ENCODE data around the gene NOL9.
"Not testable (repeated sequence)": the region's sequence is repeated elsewhere in the genome, so short reads cannot be mapped to it uniquely, and the experiment has no call there.

Gene NOL9

GRCh38 chr1:6497215-6497866 is 57.0 kb downstream of the NOL9 start:
- Mint-ChIP-seq H3K36me3 (no peaks in the 10 kb centered on the region), H3K4me1 (peaks cover 12% of the 10 kb centered on the region), H3K9me3 (no peaks in the 10 kb centered on the region), H3K4me3 (peak overlapping the region; percentile 53), H3K27ac (no peak overlapping the region)
- ATAC-seq (peak; percentile 60), DNase-seq (ENCODE audit: low spot score in 2 of 2) (peak in 1 of 2 donors; percentile 63)

GRCh38 chr1:6496890-6497214 is 57.5 kb downstream of the NOL9 start:
- no peaks in the 10 kb centered on the region for H3K9me3 Mint-ChIP-seq
- H3K36me3 Mint-ChIP-seq, result no peaks in the 10 kb centered on the region
- ATAC-seq (no peak), DNase-seq (ENCODE audit: low spot score in 2 of 2) (no peak)
- peaks cover 13% of the 10 kb centered on the region for H3K4me1 Mint-ChIP-seq
- no peak overlapping the region for H3K27ac Mint-ChIP-seq
- H3K4me3 Mint-ChIP-seq, result peak overlapping the region; percentile 32

GRCh38 chr1:6496365-6496721 is 58.0 kb downstream of the NOL9 start:
- Mint-ChIP-seq H3K9me3 (no peaks in the 10 kb centered on the region), H3K27ac (no peak overlapping the region), H3K4me1 (peaks cover 18% of the 10 kb centered on the region), H3K4me3 (peak overlapping the region; percentile 32), H3K36me3 (no peaks in the 10 kb centered on the region)
- ATAC-seq (no peak), DNase-seq (ENCODE audit: low spot score in 2 of 2) (no peak)

- no peak for ATAC-seq
- peak overlapping the region; percentile 32 for H3K4me3 Mint-ChIP-seq
- no peak overlapping the region for H3K27ac Mint-ChIP-seq
- peaks cover 22% of the 10 kb centered on the region for H3K4me1 Mint-ChIP-seq
- H3K9me3 Mint-ChIP-seq, result no peaks in the 10 kb centered on the region
- DNase-seq (ENCODE audit: low spot score in 2 of 2), result no peak
- no peaks in the 10 kb centered on the region for H3K36me3 Mint-ChIP-seq
Observed at GRCh38 chr1:6495540-6496364, 58.6 kb downstream of the NOL9 start.

GRCh38 chr1:6495041-6495441 is 59.3 kb downstream of the NOL9 start:
- no peaks in the 10 kb centered on the region for H3K9me3 Mint-ChIP-seq
- no peak overlapping the region for H3K27ac Mint-ChIP-seq
- H3K36me3 Mint-ChIP-seq, result no peaks in the 10 kb centered on the region
- DNase-seq (ENCODE audit: low spot score in 2 of 2) (no peak), ATAC-seq (no peak)
- peaks cover 25% of the 10 kb centered on the region for H3K4me1 Mint-ChIP-seq
- no peak overlapping the region for H3K4me3 Mint-ChIP-seq

GRCh38 chr1:6494627-6495026 is 59.7 kb downstream of the NOL9 start:
- DNase-seq (ENCODE audit: low spot score in 2 of 2) (no peak), ATAC-seq (no peak)
- Mint-ChIP-seq H3K4me3 (no peak overlapping the region), H3K36me3 (no peaks in the 10 kb centered on the region), H3K4me1 (peaks cover 26% of the 10 kb centered on the region), H3K9me3 (no peaks in the 10 kb centered on the region), H3K27ac (no peak overlapping the region)

GRCh38 chr1:6493834-6494223 is 60.5 kb downstream of the NOL9 start:
- ATAC-seq; DNase-seq (ENCODE audit: low spot score in 2 of 2); H3K4me3 Mint-ChIP-seq; H3K27ac Mint-ChIP-seq; H3K36me3 Mint-ChIP-seq; H3K9me3 Mint-ChIP-seq: not testable (repeated sequence)
- H3K4me1 Mint-ChIP-seq, result peaks cover 26% of the 10 kb centered on the region

- no peaks in the 10 kb centered on the region for H3K9me3 Mint-ChIP-seq
- peak overlapping the region; percentile 43 for H3K27ac Mint-ChIP-seq
- DNase-seq (ENCODE audit: low spot score in 2 of 2), result no peak
- peaks cover 20% of the 10 kb centered on the region for H3K4me1 Mint-ChIP-seq
- no peak for ATAC-seq
- H3K36me3 Mint-ChIP-seq, result no peaks in the 10 kb centered on the region
- H3K4me3 Mint-ChIP-seq, result peak overlapping the region; percentile 79
Observed at GRCh38 chr1:6491966-6492365, 62.3 kb downstream of the NOL9 start.

- H3K9me3 Mint-ChIP-seq, result no peaks in the 10 kb centered on the region
- peak within 1 kb of the TSS; percentile 79 for H3K4me3 Mint-ChIP-seq
- H3K36me3 Mint-ChIP-seq, result no peaks in the 10 kb centered on the region
- H3K4me1 Mint-ChIP-seq, result peaks cover 23% of the 10 kb centered on the region
- H3K27ac Mint-ChIP-seq, result peak within 1 kb of the TSS; percentile 43
- ATAC-seq (no peak), DNase-seq (ENCODE audit: low spot score in 2 of 2) (no peak)
Observed at GRCh38 chr1:6491480-6491962, 62.8 kb downstream of the NOL9 start, which contains the start of gene PLEKHG5. Gene PLEKHG5, minus strand, starts transcription at chr1:6491667. Its CDS starts 14,096 bp downstream, at chr1:6477571.

GRCh38 chr1:6491081-6491449 is 63.2 kb downstream of the NOL9 start:
- Mint-ChIP-seq H3K9me3 (no peaks in the 10 kb centered on the region), H3K27ac (peak overlapping the region; percentile 43), H3K36me3 (no peaks in the 10 kb centered on the region), H3K4me3 (peak overlapping the region; percentile 79), H3K4me1 (peaks cover 26% of the 10 kb centered on the region)
- no peak for DNase-seq (ENCODE audit: low spot score in 2 of 2)
- ATAC-seq, result no peak

GRCh38 chr1:6490181-6491080 is 63.9 kb downstream of the NOL9 start:
- H3K36me3 Mint-ChIP-seq, result no peaks in the 10 kb centered on the region
- peak; percentile 68 for ATAC-seq
- H3K9me3 Mint-ChIP-seq, result no peaks in the 10 kb centered on the region
- peak; percentile 34 to 80 for DNase-seq (ENCODE audit: low spot score in 2 of 2)
- H3K4me3 Mint-ChIP-seq, result peak overlapping the region; percentile 79
- peak overlapping the region; percentile 43 for H3K27ac Mint-ChIP-seq
- peaks cover 26% of the 10 kb centered on the region for H3K4me1 Mint-ChIP-seq

- Mint-ChIP-seq H3K9me3 (no peaks in the 10 kb centered on the region), H3K36me3 (no peaks in the 10 kb centered on the region), H3K4me3 (peak overlapping the region; percentile 79), H3K4me1 (peaks cover 26% of the 10 kb centered on the region), H3K27ac (peak overlapping the region; percentile 43)
- ATAC-seq (peak; percentile 82), DNase-seq (ENCODE audit: low spot score in 2 of 2) (peak; percentile 81 to 88)
Observed at GRCh38 chr1:6489799-6490180, 64.5 kb downstream of the NOL9 start.

GRCh38 chr1:6489383-6489765 is 64.9 kb downstream of the NOL9 start:
- DNase-seq (ENCODE audit: low spot score in 2 of 2) (no peak), ATAC-seq (no peak)
- H3K9me3 Mint-ChIP-seq, result no peaks in the 10 kb centered on the region
- H3K27ac Mint-ChIP-seq, result no peak overlapping the region
- H3K4me1 Mint-ChIP-seq, result peaks cover 26% of the 10 kb centered on the region
- no peaks in the 10 kb centered on the region for H3K36me3 Mint-ChIP-seq
- H3K4me3 Mint-ChIP-seq, result peak overlapping the region; percentile 79

GRCh38 chr1:6488602-6489382 is 65.5 kb downstream of the NOL9 start:
- Mint-ChIP-seq H3K9me3 (no peaks in the 10 kb centered on the region), H3K4me3 (no peak overlapping the region), H3K27ac (no peak overlapping the region), H3K4me1 (peaks cover 26% of the 10 kb centered on the region), H3K36me3 (no peaks in the 10 kb centered on the region)
- no peak for DNase-seq (ENCODE audit: low spot score in 2 of 2)
- no peak for ATAC-seq
